Measurements from ENCODE around the gene TSPAN1. TPM values are rescaled to one million over a fixed set of nuclear protein-coding genes. Genes with fewer than 3 reads are reported as not detected.

TSPAN1 gene
- total and polyA plus RNA-seq, 2 experiments from 2014 or later: not detected

DNA sequence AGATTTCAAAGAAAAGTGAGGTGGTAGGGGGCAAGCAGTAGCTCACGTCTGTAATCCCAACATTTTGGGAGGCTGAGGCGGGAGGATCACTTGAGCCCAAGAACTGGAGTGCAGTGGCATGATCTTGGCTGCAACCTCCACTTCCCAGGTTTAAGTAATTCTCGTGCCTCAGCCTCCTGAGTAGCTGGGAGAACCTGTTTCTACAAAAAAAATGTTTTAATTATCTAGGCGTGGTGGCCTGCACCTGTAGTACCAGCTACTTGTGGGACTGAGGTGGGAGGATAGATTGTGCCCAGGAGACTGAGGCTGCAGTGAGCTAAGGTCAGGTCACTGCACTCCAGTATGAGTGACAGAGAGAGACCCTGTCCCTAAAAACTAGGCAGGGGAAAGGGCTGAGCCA, 2.6 kb upstream of the TSPAN1 start:
- H3K27ac ChIP-seq: no peak overlapping the region
- H3K9me3 ChIP-seq (ENCODE audit: low read depth): no peaks in the 10 kb centered on the region
- no peaks in the 10 kb centered on the region for H3K36me3 ChIP-seq
- H3K27me3 ChIP-seq: peaks cover 6% of the 10 kb centered on the region
- TF ChIP-seq, protein P1, sequence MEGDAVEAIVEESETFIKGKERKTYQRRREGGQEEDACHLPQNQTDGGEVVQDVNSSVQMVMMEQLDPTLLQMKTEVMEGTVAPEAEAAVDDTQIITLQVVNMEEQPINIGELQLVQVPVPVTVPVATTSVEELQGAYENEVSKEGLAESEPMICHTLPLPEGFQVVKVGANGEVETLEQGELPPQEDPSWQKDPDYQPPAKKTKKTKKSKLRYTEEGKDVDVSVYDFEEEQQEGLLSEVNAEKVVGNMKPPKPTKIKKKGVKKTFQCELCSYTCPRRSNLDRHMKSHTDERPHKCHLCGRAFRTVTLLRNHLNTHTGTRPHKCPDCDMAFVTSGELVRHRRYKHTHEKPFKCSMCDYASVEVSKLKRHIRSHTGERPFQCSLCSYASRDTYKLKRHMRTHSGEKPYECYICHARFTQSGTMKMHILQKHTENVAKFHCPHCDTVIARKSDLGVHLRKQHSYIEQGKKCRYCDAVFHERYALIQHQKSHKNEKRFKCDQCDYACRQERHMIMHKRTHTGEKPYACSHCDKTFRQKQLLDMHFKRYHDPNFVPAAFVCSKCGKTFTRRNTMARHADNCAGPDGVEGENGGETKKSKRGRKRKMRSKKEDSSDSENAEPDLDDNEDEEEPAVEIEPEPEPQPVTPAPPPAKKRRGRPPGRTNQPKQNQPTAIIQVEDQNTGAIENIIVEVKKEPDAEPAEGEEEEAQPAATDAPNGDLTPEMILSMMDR (IDR thresholded peaks at IDR 0.05; ENCODE audit: low read depth, low read length): no peak
- no peak for DNase-seq (ENCODE audit: low read depth in 1 of 2, low spot score in 1 of 2)
- peaks cover 11% of the 10 kb centered on the region for H3K4me1 ChIP-seq (ENCODE audit: low read depth)
- no peak overlapping the region for H3K4me3 ChIP-seq

DNA sequence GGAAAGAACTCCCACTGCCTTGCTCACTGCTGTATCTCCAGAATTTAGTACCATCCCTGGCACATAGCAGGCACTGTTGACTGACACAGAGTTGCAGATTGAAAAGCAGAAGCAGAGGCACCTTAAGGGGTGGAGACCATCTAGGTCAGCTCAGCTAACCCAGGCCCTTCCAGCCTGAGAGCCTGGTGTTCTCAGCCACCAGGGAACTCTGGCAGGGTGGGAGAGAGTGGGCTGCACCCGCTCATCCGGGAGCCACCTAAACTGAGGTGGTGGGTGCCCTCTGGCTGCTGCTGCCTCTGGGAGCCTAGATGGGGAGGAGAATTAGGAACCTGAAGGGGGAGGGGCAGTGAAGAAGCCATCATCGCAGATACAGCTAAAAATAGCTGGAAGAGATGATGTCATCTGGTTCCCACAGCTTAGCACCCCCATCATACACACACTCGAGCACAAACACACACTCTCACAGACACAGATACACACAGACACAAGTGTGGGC, 1.5 kb upstream of the TSPAN1 start:
- TF ChIP-seq, protein P1 (IDR thresholded peaks at IDR 0.05; ENCODE audit: low read depth, low read length): no peak
- Histone ChIP-seq H3K27ac (no peak overlapping the region), H3K4me3 (no peak overlapping the region), H3K9me3 (ENCODE audit: low read depth) (no peaks in the 10 kb centered on the region), H3K36me3 (no peaks in the 10 kb centered on the region), H3K27me3 (no peaks in the 10 kb centered on the region), H3K4me1 (ENCODE audit: low read depth) (peaks cover 11% of the 10 kb centered on the region)
- DNase-seq (ENCODE audit: low read depth in 1 of 2, low spot score in 1 of 2): no peak

DNA sequence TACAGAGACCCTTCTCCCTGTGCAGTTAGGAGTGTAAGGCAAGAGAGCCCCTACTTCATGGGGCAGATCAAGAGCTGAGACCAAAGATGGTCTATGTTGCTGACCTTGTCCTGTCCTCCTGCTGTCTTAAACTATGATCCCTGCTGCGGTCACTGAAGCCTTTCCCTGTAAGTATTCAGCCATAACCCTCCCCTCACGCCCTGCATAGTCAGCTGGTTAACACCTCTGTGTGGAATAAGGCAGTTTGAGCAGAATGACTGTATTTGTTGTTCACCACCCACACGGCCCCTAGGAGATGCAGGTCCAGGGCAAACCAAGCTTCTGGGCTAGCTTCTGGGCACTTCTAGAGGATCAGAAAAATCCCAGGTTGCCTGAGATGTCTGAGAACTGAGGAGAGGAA, 356 bp downstream of the TSPAN1 start:
- DNase-seq (ENCODE audit: low read depth in 1 of 2, low spot score in 1 of 2): no peak
- Histone ChIP-seq H3K4me1 (ENCODE audit: low read depth) (peaks cover 11% of the 10 kb centered on the region), H3K36me3 (no peaks in the 10 kb centered on the region), H3K27me3 (no peaks in the 10 kb centered on the region), H3K27ac (no peak overlapping the region), H3K4me3 (no peak overlapping the region), H3K9me3 (ENCODE audit: low read depth) (no peaks in the 10 kb centered on the region)
- TF ChIP-seq, protein P1 (IDR thresholded peaks at IDR 0.05; ENCODE audit: low read depth, low read length): no peak

DNA sequence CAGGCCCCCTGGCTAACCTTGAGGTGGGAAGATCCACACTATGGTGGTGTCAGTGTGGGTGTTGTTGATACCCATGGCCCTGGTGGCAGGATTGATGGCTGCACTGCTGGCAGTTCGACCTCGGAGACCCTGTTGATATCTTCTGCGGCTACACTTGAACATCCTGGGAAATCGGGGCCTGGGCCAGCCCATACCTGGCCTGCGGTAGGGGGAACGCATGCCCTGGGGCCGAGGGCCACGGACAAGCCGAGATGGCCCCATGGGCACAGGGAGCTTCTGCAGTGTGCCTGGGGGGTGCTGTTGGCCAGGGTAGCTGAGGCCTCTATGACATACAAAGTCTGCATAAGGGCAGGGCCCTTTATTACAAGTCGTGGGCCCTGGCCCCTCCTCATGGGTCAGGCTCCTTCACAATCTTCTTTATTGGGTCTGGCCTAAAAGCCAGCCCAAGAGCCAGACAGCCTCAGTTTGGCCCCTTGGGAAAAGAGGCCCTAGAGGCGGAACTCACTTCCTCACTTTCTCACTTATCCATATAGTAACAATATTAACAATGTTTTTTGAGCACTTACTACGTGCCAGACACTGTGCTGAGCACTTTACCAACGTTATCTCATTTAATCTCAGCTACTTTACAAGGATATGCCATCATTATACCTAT, 1.5 kb downstream of the TSPAN1 start, which contains the start of gene P3R3URF:
Gene P3R3URF (minus strand): TSS at position 278 of the 655 bp plus-strand sequence. CDS start 17 bp downstream, at position 261.
- DNase-seq (ENCODE audit: low read depth in 1 of 2, low spot score in 1 of 2): no peak
- TF ChIP-seq, protein P1 (IDR thresholded peaks at IDR 0.05; ENCODE audit: low read depth, low read length): no peak
- H3K27me3 ChIP-seq: no peaks in the 10 kb centered on the region
- peaks cover 11% of the 10 kb centered on the region for H3K4me1 ChIP-seq (ENCODE audit: low read depth)
- H3K27ac ChIP-seq: no peak within 1 kb of the TSS
- no peaks in the 10 kb centered on the region for H3K36me3 ChIP-seq
- no peaks in the 10 kb centered on the region for H3K9me3 ChIP-seq (ENCODE audit: low read depth)
- H3K4me3 ChIP-seq: no peak within 1 kb of the TSS

DNA sequence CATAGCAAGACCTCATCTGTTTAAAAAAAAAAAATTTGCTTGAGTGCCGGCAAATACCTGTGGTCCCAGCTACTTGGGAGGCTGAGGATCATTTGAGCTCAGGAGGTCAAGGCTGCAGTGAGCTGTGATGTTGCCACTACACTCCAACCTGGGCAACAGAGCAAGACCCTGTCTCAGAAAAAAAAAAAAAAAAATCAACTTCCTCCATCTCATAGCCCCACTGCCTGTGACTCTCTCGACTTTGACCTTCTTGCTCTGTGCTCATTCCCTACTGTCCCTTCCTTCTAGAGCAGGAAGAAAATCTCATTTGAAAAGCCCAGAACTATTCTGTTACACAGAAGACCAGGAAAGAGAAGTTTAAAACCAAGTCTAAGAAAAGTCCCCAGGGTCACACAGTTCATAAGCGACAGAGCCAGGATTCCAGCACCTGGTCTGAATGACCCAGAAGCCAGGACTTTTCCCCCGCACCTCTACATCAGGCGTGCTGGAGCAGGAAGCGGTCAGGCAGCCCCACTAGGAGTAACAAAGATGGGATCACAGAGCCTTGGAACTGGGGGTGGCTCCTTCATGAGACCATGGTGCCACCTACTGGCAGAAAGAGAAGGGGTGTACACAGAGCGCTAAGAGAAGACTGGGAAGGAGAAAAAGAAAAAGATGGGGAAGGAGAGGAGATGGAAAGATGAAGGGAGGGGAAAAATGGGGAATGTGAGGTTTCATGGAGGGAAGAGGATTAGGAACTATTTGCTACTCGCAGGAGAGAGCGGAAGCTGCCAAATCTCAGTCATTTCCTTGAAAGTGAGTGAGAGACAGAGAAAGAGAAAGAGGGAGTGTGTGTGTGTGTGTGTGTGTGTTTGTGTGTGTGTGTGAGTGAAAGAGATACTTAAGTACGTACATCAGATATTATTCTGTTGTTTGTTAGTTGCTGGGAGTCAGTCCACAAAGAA, 4.5 kb downstream of the TSPAN1 start:
- H3K27ac ChIP-seq: no peak overlapping the region
- H3K4me3 ChIP-seq: no peak overlapping the region
- TF ChIP-seq, protein P1 (IDR thresholded peaks at IDR 0.05; ENCODE audit: low read depth, low read length): peak; percentile 95
- no peaks in the 10 kb centered on the region for H3K9me3 ChIP-seq (ENCODE audit: low read depth)
- H3K27me3 ChIP-seq: no peaks in the 10 kb centered on the region
- peaks cover 11% of the 10 kb centered on the region for H3K4me1 ChIP-seq (ENCODE audit: low read depth)
- peak; percentile 89 to 90 for DNase-seq (ENCODE audit: low read depth in 1 of 2, low spot score in 1 of 2)
- H3K36me3 ChIP-seq: no peaks in the 10 kb centered on the region

Data from cardiac muscle cell (in vitro differentiated cells and primary cell).